HepG2 (cell line): ENCODE data around the gene TECTA. TPM values are rescaled to one million over a fixed set of nuclear protein-coding genes. Genes with fewer than 3 reads are reported as not detected.
A peak's percentile ranks its signal among the peaks of the same experiment; 100 is the strongest.

Source experiments
- ATAC-seq: fragments of 200-7000 bp; cut with Tn5 transposase; 3 replicates; pipeline ENCODE4 v1.9.1; 2020; ENCODE audit warnings: mild to moderate bottlenecking, moderate library complexity
- BruUV-seq: library from RNA; stranded (reverse); fragments of 400-500 nt; replicated peaks from 2 replicates; lab custom pipeline; 2021; lab: Mats Ljungman, UMichigan
- CTCF ChIA-PET: fragments of 300-600 bp; formaldehyde crosslinking; extraction: SDS; loops from one replicate; lab custom pipeline; 2021; ENCODE audit warnings: low total read pairs, inconsistent platforms, low intra/inter-chr PET ratio; lab: Yijun Ruan, JAX
- POLR2A ChIA-PET: fragments of 350-600 bp; sonication (Branson Sonifier 250); formaldehyde crosslinking; loops from one replicate; lab custom pipeline; 2020; ENCODE audit warnings: antibody characterized with exemption, inconsistent platforms; lab: Yijun Ruan, JAX
- DNase-seq: peaks from one replicate; pipeline ENCODE4 v3.0.0-alpha.2; 2015; ENCODE audit warnings: low spot score
- FAIRE-seq: peaks from 3 replicates; lab custom pipeline; 2011; peaks lifted over from hg19 to GRCh38; lab: Jason Lieb, UNC
- H2AFZ ChIP-seq: one replicate; pipeline ENCODE4 v1.6.1; 2011; ENCODE audit warnings: low read length, inconsistent platforms
- H3K27ac ChIP-seq: fragments of 300-600 bp; 3 replicates; pipeline ENCODE4 v1.8.0; 2011; ENCODE audit warnings: mixed run types, mild to moderate bottlenecking, mixed read lengths, low read length, inconsistent platforms; ENCODE audit not compliant: insufficient read depth; ENCODE audit errors: extremely low read length
- H3K27me3 ChIP-seq, 2 experiments: fragments of 200-600 bp in 1 of 2; 2 replicates in 1 of 2; 3 replicates in 1 of 2; pipeline versions ENCODE4 v1.6.0 to v1.8.0; 2011; ENCODE audit warnings: low read length in 2 of 2, mild to moderate bottlenecking in 2 of 2, moderate library complexity in 2 of 2, inconsistent platforms in 1 of 2; ENCODE audit not compliant: insufficient read depth in 2 of 2, control insufficient read depth in 1 of 2
- H3K36me3 ChIP-seq, 2 experiments: fragments of 200-600 bp in 1 of 2; replicated peaks in 1 of 2; 2 replicates in 1 of 2; 3 replicates in 1 of 2; pipeline versions ENCODE4 v1.5.1 to v1.8.0; 2011; ENCODE audit warnings: low read length in 2 of 2, inconsistent platforms in 1 of 2; ENCODE audit not compliant: insufficient read depth in 2 of 2, control insufficient read depth in 1 of 2
- H3K4me1 ChIP-seq: 2 replicates; pipeline ENCODE4 v1.5.1; 2012; ENCODE audit warnings: low read length, inconsistent platforms; ENCODE audit not compliant: insufficient read depth
- H3K4me2 ChIP-seq: 2 replicates; pipeline ENCODE4 v1.6.0; 2011; ENCODE audit warnings: low read depth, low read length, inconsistent platforms
- H3K4me3 ChIP-seq, 3 experiments: fragments of 200-600 bp in 1 of 3; sonication (generic), shearing (Covaris generic) in 1 of 3; replicated peaks in 1 of 3; 2 replicates each; pipeline ENCODE4 v1.5.1; 2011 to 2016; ENCODE audit warnings: low read length in 3 of 3, inconsistent platforms in 2 of 3, low read depth in 2 of 3, mild to moderate bottlenecking in 2 of 3, control low read depth in 1 of 3, mixed read lengths in 1 of 3; ENCODE audit not compliant: insufficient read depth in 1 of 3
- H3K79me2 ChIP-seq: one replicate; pipeline ENCODE4 v1.6.1; 2011; ENCODE audit warnings: low read length, inconsistent platforms; ENCODE audit not compliant: insufficient read depth
- H3K9ac ChIP-seq: 2 replicates; pipeline ENCODE4 v1.6.0; 2011; ENCODE audit warnings: mild to moderate bottlenecking, low read depth, low read length, inconsistent platforms; ENCODE audit not compliant: insufficient read depth
- H3K9me3 ChIP-seq: 2 replicates; pipeline ENCODE4 v1.5.1; 2012; ENCODE audit warnings: mild to moderate bottlenecking, low read length
- H4K20me1 ChIP-seq: 2 replicates; pipeline ENCODE4 v1.6.0; 2011; ENCODE audit warnings: inconsistent platforms, mild to moderate bottlenecking, low read length, moderate library complexity; ENCODE audit not compliant: insufficient read depth
- ARID3A ChIP-seq: IDR thresholded peaks from 2 replicates; pipeline ENCODE4 v1.6.1; 2012; ENCODE audit warnings: low read depth, low read length, improper control_type of control experiment
- CBFB ChIP-seq: sonication (generic); formaldehyde crosslinking; IDR thresholded peaks from 2 replicates; pipeline ENCODE4 v1.4.0; 2020; ENCODE audit warnings: missing genetic modification reagents
- CEBPB ChIP-seq: IDR thresholded peaks from 2 replicates; pipeline ENCODE4 v1.6.1; 2011; ENCODE audit warnings: low read depth, low read length, improper control_type of control experiment, borderline replicate concordance
- CEBPG ChIP-seq: IDR thresholded peaks from 2 replicates; pipeline ENCODE4 v1.6.1; 2016
- EHMT2 ChIP-seq: fragments of 200-600 bp; sonication (generic); IDR thresholded peaks from 2 replicates; pipeline ENCODE4 v1.7.0; 2017; ENCODE audit warnings: antibody characterized with exemption, low read depth, low read length, borderline replicate concordance
- HOXA7 ChIP-seq: sonication (generic); formaldehyde crosslinking; IDR thresholded peaks from 2 replicates; pipeline ENCODE4 v1.8.1; 2022; ENCODE audit warnings: mild to moderate bottlenecking, missing genetic modification reagents, moderate library complexity
- NR2C2 ChIP-seq: sonication (generic); formaldehyde crosslinking; IDR thresholded peaks from 2 replicates; pipeline ENCODE4 v1.4.0; 2020; ENCODE audit warnings: missing genetic modification reagents, mild to moderate bottlenecking, moderate library complexity, borderline replicate concordance
- PHF21A ChIP-seq: sonication (generic); formaldehyde crosslinking; IDR thresholded peaks from 2 replicates; pipeline ENCODE4 v1.5.0; 2020; ENCODE audit warnings: mild to moderate bottlenecking, missing genetic modification reagents
- TARDBP ChIP-seq: sonication (generic); formaldehyde crosslinking; IDR thresholded peaks from 2 replicates; pipeline ENCODE4 v1.8.0; 2022; ENCODE audit warnings: mild to moderate bottlenecking, missing genetic modification reagents
- ZFP36 ChIP-seq: fragments of 150-350 bp; IDR thresholded peaks from 2 replicates; pipeline ENCODE4 v1.6.1; 2018; ENCODE audit warnings: borderline replicate concordance, low read length, low read depth; ENCODE audit not compliant: partially characterized antibody
- ZFYVE20 ChIP-seq: sonication (generic); formaldehyde crosslinking; IDR thresholded peaks from 2 replicates; pipeline ENCODE4 v1.8.0; 2023; ENCODE audit warnings: low read depth, mild to moderate bottlenecking, moderate library complexity, missing genetic modification reagents, borderline replicate concordance
- ZGPAT ChIP-seq: IDR thresholded peaks from 2 replicates; pipeline ENCODE4 v1.6.1; 2016; ENCODE audit warnings: mild to moderate bottlenecking
- ZNF12 ChIP-seq: sonication (generic); formaldehyde crosslinking; IDR thresholded peaks from 2 replicates; pipeline ENCODE4 v1.5.0; 2020; ENCODE audit warnings: missing genetic modification reagents
- ZNF275 ChIP-seq: sonication (generic); formaldehyde crosslinking; IDR thresholded peaks from 2 replicates; pipeline ENCODE4 v1.8.0; 2022; ENCODE audit warnings: missing genetic modification reagents, mild to moderate bottlenecking, inconsistent platforms, borderline replicate concordance
- ZNF281 ChIP-seq: sonication (generic); formaldehyde crosslinking; IDR thresholded peaks from 2 replicates; pipeline ENCODE4 v1.4.0; 2020; ENCODE audit warnings: missing genetic modification reagents, borderline replicate concordance
- ZNF550 ChIP-seq: sonication (generic); formaldehyde crosslinking; IDR thresholded peaks from 2 replicates; pipeline ENCODE4 v1.4.0; 2020; ENCODE audit warnings: mild to moderate bottlenecking, missing genetic modification reagents, borderline replicate concordance
- ZNF772 ChIP-seq: sonication (generic); formaldehyde crosslinking; IDR thresholded peaks from 2 replicates; pipeline ENCODE4 v1.5.0; 2020; ENCODE audit warnings: mild to moderate bottlenecking, missing genetic modification reagents
- WGBS: methylation state at CpG from one replicate; pipeline ENCODE4 v1.1.6; 2017; ENCODE audit warnings: low lambda C conversion rate; 5-methylcytosine and 5-hydroxymethylcytosine counted together
- in situ Hi-C: cut with HindIII; loops from 2 replicates; pipeline ENCODE4 v1.10.0; 2017; ENCODE audit warnings: low pct_unique_long_range_greater_than_20kb; ENCODE audit not compliant: extremely low pct_ligation_motif_present
- intact Hi-C: fragments of 100-400 bp; cut with micrococcal nuclease; formaldehyde crosslinking; loops from one replicate; pipeline ENCODE4 v1.10.0; 2022; ENCODE audit not compliant: unreplicated experiment
- polyA plus RNA-seq, 8 experiments: library from polyadenylated mRNA; depleted of rRNA in 3 of 8; stranded (reverse) in 7 of 8; unstranded in 1 of 8; fragments of >200 nt; fragmentation: Illumina TruSeq in 4 of 8; extraction: Trizol in 4 of 8; gene quantifications; 2 replicates each; pipeline versions ENCODE4 v1.2.1 to v1.2.3, GENCODE V29; 2011 to 2016; ENCODE audit warnings: low read depth in 4 of 8, missing spikeins in 1 of 8, mixed read lengths in 1 of 8; ENCODE audit not compliant: insufficient read depth in 1 of 8
- total RNA-seq, 5 experiments: library from RNA; depleted of rRNA; stranded (reverse); fragments of >200 nt; fragmentation: Illumina TruSeq; extraction: Trizol; gene quantifications; 2 replicates each; pipeline ENCODE4 v1.2.3, GENCODE V29; 2016; ENCODE audit warnings: low read depth in 1 of 5

The TECTA gene
- total and polyA plus RNA-seq, 2 of the 13 experiments (the other 11 are each of a cell fraction or from before 2014, with no cell fraction given), result 0.04 to 0.17 TPM

GRCh38 chr11:121091492-121092152 lies 9.4 kb upstream of the TECTA start:
- WGBS, result 52% methylated on average over 3 of the region's 3 CpGs
- no TSS peak for BruUV-seq
- Histone ChIP-seq H2AFZ (no peak overlapping the region), H3K4me2 (no peak overlapping the region), H3K27me3 (no peaks in the 10 kb centered on the region), H3K79me2 (no peaks in the 10 kb centered on the region), H3K9me3 (no peaks in the 10 kb centered on the region), H3K4me3 (no peak overlapping the region), H3K9ac (no peak overlapping the region), H3K36me3 (0 out of 5 replicates have a peak, but pooled peaks cover 0 to 8% of the 10 kb centered on the region in 2 experiments), H3K27ac (no peak overlapping the region), H4K20me1 (no peaks in the 10 kb centered on the region), H3K4me1 (peaks cover 7% of the 10 kb centered on the region)
- DNase-seq, result peak; percentile 25
- intact Hi-C loops (loop anchor here (5.0 kb wide), 1 partner anchor 689 kb away; no protein-coding TSS in a partner anchor), in situ Hi-C loops (no loop called here)
- ChIA-PET POLR2A (no interaction called here), CTCF (no interaction called here)
- FAIRE-seq, result no peak
- peak; percentile 47; the same call in 1 of the 3 replicates for ATAC-seq
- TF ChIP-seq HOXA7 (CRISPR knock-in tag), result no peak
- peak; percentile 50; the same call in 1 of the 2 replicates for TF ChIP-seq EHMT2
- TF ChIP-seq ZGPAT (CRISPR knock-in tag), result no peak
- no peak for TF ChIP-seq ZNF12 (CRISPR knock-in tag)
- no peak for TF ChIP-seq ZNF275 (CRISPR knock-in tag)
- no peak for TF ChIP-seq ZFP36
- TF ChIP-seq CBFB (CRISPR knock-in tag), result no peak
- no peak for TF ChIP-seq ZFYVE20
- no peak for TF ChIP-seq TARDBP (CRISPR knock-in tag)
- TF ChIP-seq ZNF772, result no peak
- peak; percentile 61 for TF ChIP-seq CEBPG
- TF ChIP-seq ZNF281, result no peak
- 0 out of 2 replicates have a peak, but pooled peaks have one; percentile 16 for TF ChIP-seq ARID3A
- TF ChIP-seq PHF21A (CRISPR knock-in tag), result no peak
- TF ChIP-seq NR2C2, result no peak
- no peak for TF ChIP-seq ZNF550
- peak; percentile 80 for TF ChIP-seq CEBPB
